DOHH2 (cell line): ENCODE measurements around the gene BRSK2.

Experiments
- H3F3A ChIP-seq: fragments of 200-600 bp; sonication (generic), shearing (Covaris generic); 2 replicates; pipeline ENCODE4 v1.6.0; 2016; ENCODE audit warnings: antibody characterized with exemption, mild to moderate bottlenecking; ENCODE audit not compliant: control insufficient read depth, insufficient read depth
- H3K27ac ChIP-seq: fragments of 200-600 bp; sonication (generic); 2 replicates; pipeline ENCODE4 v1.5.1; 2014; ENCODE audit warnings: low read depth, mild to moderate bottlenecking, low read length, moderate library complexity
- H3K27me3 ChIP-seq: fragments of 200-600 bp; sonication (generic); 2 replicates; pipeline ENCODE4 v1.6.1; 2014; ENCODE audit warnings: mild to moderate bottlenecking, low read length, mixed read lengths; ENCODE audit not compliant: control insufficient read depth
- H3K36me3 ChIP-seq: fragments of 200-600 bp; sonication (generic); 2 replicates; pipeline ENCODE4 v1.6.1; 2014; ENCODE audit warnings: mild to moderate bottlenecking, low read length, moderate library complexity, mixed read lengths; ENCODE audit not compliant: control insufficient read depth
- H3K4me1 ChIP-seq: fragments of 200-600 bp; sonication (generic); 2 replicates; pipeline ENCODE4 v1.6.1; 2014; ENCODE audit warnings: mild to moderate bottlenecking, low read length, mixed read lengths; ENCODE audit not compliant: control insufficient read depth
- H3K4me2 ChIP-seq: fragments of 200-600 bp; sonication (generic); 2 replicates; pipeline ENCODE4 v1.6.0; 2014; ENCODE audit warnings: mild to moderate bottlenecking, low read length, moderate library complexity
- H3K4me3 ChIP-seq: fragments of 200-600 bp; sonication (generic); 2 replicates; pipeline ENCODE4 v1.5.1; 2014; ENCODE audit warnings: mild to moderate bottlenecking, low read length, mixed read lengths
- H3K79me2 ChIP-seq: fragments of 200-600 bp; sonication (generic); 2 replicates; pipeline ENCODE4 v1.6.1; 2014; ENCODE audit warnings: mild to moderate bottlenecking, low read length, mixed read lengths; ENCODE audit not compliant: control insufficient read depth
- H3K9me2 ChIP-seq: fragments of 200-600 bp; sonication (generic); replicated peaks from 2 replicates; pipeline ENCODE4 v1.6.1; 2014; ENCODE audit warnings: mild to moderate bottlenecking, low read length, mixed read lengths; ENCODE audit not compliant: control insufficient read depth
- H3K9me3 ChIP-seq: fragments of 200-600 bp; sonication (generic); 2 replicates; pipeline ENCODE4 v1.6.1; 2014; ENCODE audit warnings: antibody characterized with exemption, low read length, mixed read lengths; ENCODE audit not compliant: control insufficient read depth, insufficient read depth
- H4K20me1 ChIP-seq: fragments of 200-600 bp; sonication (generic); 2 replicates; pipeline ENCODE4 v1.6.0; 2014; ENCODE audit warnings: low read depth, mild to moderate bottlenecking, antibody characterized with exemption, low read length, moderate library complexity; ENCODE audit not compliant: control insufficient read depth, insufficient read depth
- EZH2phosphoT487 ChIP-seq: fragments of 200-600 bp; sonication (generic); IDR thresholded peaks from 2 replicates; pipeline ENCODE4 v1.6.1; 2017; ENCODE audit warnings: borderline replicate concordance, mild to moderate bottlenecking, antibody characterized with exemption, low read length, moderate library complexity, mixed read lengths
- TF ChIP-seq, protein P1 (sequence below): fragments of 200-600 bp; sonication (generic); IDR thresholded peaks from one replicate; pipeline ENCODE4 v1.5.1; 2014; ENCODE audit warnings: antibody characterized with exemption, mild to moderate bottlenecking, low read depth, low read length; ENCODE audit not compliant: poor library complexity, severe bottlenecking

The BRSK2 gene

DNA sequence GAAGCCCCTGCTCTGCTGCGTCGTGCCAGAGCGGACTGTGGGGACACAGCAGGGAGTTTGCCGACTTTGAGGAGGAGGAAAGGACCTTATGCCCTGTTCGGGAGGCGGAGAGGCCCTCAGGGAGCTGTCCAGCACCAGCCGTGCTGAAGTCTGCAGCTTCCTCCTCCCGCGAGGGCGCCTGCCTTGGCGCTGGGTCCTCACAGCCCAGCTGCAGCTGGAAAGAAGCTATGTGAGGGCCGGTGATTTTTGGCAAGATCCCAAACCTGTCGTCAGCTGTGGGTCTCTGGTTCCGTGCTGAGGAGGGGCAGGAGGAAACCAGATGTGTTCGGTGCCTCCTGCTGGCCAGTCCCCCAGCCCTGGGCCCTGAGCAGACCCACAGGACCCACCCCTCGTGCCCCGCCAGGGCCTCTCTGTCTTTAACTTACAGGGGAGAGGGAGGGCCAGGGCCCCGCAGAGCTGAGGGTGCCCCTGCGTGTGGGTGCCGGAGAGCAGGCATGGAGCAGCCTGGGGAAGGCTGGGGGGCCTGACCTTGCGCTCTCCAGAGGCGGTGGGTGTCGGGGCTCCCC is 12.0 kb downstream of the BRSK2 start:
- Histone ChIP-seq H3K27me3 (no peaks in the 10 kb centered on the region), H3K4me2 (no peak overlapping the region), H3K9me2 (no peaks in the 10 kb centered on the region), H3K36me3 (no peaks in the 10 kb centered on the region), H4K20me1 (no peaks in the 10 kb centered on the region), H3K9me3 (no peaks in the 10 kb centered on the region), H3K27ac (no peak overlapping the region), H3K4me3 (no peak overlapping the region), H3F3A (no peaks in the 10 kb centered on the region), H3K79me2 (no peaks in the 10 kb centered on the region), H3K4me1 (no peaks in the 10 kb centered on the region)
- TF ChIP-seq EZH2phosphoT487 = no peak
- TF ChIP-seq, protein P1, sequence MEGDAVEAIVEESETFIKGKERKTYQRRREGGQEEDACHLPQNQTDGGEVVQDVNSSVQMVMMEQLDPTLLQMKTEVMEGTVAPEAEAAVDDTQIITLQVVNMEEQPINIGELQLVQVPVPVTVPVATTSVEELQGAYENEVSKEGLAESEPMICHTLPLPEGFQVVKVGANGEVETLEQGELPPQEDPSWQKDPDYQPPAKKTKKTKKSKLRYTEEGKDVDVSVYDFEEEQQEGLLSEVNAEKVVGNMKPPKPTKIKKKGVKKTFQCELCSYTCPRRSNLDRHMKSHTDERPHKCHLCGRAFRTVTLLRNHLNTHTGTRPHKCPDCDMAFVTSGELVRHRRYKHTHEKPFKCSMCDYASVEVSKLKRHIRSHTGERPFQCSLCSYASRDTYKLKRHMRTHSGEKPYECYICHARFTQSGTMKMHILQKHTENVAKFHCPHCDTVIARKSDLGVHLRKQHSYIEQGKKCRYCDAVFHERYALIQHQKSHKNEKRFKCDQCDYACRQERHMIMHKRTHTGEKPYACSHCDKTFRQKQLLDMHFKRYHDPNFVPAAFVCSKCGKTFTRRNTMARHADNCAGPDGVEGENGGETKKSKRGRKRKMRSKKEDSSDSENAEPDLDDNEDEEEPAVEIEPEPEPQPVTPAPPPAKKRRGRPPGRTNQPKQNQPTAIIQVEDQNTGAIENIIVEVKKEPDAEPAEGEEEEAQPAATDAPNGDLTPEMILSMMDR = no peak

DNA sequence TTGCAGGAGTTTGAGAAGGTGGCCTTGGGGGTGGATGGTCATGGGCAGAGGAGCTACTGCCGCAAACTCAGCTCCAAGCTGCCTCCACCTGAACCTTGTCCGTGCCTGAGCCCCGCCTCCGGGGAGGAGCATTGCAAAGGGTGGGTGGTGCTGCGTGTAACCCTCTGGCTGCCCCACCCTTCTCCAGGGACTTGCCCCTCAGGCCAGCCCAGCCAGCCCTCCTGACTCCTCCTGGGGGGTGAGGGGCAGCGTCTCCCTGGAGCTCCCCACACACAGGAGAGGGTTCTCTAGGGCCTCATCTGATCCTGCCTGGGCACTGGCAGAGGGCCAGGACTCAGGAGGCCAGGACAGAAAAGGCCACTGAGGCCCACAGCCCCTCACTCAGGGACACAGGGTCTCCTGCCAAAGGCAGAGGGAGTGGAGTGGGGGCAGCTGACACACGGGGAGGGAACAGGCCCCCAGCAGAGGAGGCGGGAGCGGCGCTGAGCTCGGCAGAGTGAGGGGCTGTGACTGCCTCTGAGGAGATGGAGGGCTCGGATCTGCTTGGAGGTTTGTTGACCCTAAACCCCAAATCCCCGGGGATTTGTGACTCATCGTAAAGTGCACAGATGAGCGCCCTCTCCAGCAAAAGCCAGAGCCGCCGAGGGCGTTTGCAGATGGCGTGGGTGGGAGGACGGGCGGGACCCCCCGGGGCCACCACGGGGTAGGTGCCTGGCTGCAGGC is 12.8 kb downstream of the BRSK2 start:
- no peaks in the 10 kb centered on the region for H3K79me2 ChIP-seq
- no peaks in the 10 kb centered on the region for H3K36me3 ChIP-seq
- H3K27ac ChIP-seq = no peak overlapping the region
- no peak overlapping the region for H3K4me2 ChIP-seq
- no peak overlapping the region for H3K4me3 ChIP-seq
- H3K4me1 ChIP-seq = no peaks in the 10 kb centered on the region
- TF ChIP-seq, protein P1 = no peak
- no peak for TF ChIP-seq EZH2phosphoT487
- no peaks in the 10 kb centered on the region for H4K20me1 ChIP-seq
- no peaks in the 10 kb centered on the region for H3K9me2 ChIP-seq
- no peaks in the 10 kb centered on the region for H3K27me3 ChIP-seq
- H3K9me3 ChIP-seq = no peaks in the 10 kb centered on the region
- no peaks in the 10 kb centered on the region for H3F3A ChIP-seq

DNA sequence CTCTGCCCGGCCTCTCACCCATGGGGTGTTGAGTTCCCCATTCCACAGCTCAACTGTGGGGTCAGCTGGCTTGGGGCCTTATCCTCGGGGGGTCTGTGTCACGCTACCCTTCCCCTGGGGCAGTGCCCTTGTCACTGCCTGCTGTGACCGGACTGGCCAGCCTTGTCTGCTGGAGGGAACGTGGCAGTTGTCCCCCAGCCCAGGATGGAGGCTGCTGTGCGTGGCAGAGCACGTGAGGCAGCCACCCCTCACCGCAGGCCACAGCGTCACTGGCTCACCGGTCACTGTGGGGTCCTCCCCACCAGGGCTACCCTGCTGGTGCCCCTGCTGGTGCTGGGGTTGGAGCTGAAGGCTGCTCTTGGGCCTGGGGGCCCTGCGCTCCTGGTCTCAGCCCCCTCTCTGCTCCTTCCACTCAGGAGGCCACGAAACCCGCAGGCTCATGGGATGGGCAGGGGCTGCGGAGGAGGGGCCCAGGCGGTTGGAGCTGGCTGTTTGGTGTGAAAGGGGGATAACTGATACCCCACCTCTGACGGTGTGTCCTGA is 13.4 kb downstream of the BRSK2 start:
- Histone ChIP-seq H3K9me2 (no peaks in the 10 kb centered on the region), H3K4me3 (no peak overlapping the region), H3K4me2 (no peak overlapping the region), H3K9me3 (no peaks in the 10 kb centered on the region), H3K36me3 (no peaks in the 10 kb centered on the region), H4K20me1 (no peaks in the 10 kb centered on the region), H3K4me1 (no peaks in the 10 kb centered on the region), H3K27me3 (no peaks in the 10 kb centered on the region), H3K27ac (no peak overlapping the region), H3F3A (no peaks in the 10 kb centered on the region), H3K79me2 (no peaks in the 10 kb centered on the region)
- TF ChIP-seq, protein P1 = no peak
- no peak for TF ChIP-seq EZH2phosphoT487
